NCI-H187 treated with DMSO at 0.1 percent for 48 hours (cell line): ENCODE data around the gene DCTN3.

ENCODE experiments used
- DNase-seq: peaks from one replicate; lab custom pipeline; 2025; lab: John Stamatoyannopoulos, UW

Gene DCTN3

DNA sequence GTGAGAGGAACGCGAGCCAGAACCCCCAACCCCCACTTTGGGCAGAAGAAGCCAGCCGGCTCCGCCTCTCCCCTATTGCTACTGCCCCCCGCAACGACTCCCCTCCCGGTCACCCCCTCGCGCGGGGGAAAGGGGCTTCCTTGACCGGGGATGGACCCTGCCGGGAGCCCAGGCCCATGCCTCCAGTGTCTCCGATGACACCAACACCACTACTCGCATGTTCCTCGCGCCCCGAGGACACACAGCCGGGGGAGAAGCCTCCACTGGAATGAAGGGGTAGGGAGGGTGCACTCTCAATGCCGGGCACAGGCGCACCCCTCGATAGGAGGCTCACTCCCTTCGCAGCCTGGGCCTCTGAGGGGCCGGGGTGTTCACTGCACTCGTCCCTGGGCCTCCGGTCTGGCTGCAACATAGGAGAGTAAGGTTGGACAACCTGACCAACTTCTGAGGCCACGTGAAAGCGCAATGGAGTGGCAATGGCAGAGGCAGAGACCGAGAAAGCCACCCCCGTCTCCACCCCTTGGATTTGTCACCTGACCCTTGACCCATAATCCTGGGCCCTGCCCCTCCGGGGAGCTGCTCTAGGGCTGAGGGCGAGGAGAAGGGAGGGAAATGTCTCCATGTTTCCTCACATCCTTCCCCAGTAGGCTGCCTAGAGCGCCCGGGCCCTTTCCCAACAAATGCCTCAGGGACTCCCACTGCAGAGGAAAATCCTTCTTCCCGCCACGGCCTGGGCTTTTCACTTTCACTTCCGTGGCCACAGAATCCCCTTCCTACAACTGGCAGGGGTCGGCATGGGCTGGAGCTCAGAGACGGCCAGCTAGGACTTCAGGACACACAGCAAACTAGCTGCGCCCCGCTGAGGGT is 29.7 kb downstream of the DCTN3 start:
- DNase-seq: no peak

DNA sequence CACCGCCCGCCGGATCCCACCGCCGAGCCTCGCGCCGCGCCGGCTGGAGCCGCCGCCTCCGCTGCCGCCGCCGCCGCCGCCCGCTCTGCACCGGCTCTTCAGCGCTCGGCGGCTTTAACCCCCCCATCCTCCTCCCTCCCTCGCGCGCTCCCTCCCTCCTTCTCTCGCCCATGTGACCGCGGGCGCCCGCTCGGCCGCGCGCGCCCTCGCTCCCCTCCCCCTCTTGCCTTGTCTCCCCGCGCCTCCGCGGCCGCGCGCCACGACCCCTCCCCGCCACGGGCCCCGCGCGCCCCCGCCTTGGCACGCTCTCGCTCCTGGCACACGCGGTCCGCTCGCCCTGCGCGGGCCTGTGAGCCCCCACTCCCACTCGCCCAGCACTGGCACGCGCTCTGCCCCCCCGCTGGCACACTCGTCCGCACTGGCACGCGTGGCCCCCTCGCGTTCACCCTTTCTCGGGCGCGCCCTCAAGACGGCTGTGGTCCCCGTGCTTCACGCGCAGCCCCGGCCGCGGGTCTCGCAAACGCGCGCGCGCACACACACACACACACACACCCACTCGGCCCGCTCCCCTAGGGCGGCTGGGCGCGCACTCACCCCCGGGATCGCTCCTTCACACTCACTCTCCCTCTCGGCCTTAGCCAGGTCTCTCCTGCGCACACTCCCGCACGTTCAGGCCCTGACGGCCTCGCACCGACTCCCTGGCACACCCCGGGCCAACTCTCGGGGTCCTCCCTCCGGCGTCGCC is 30.5 kb downstream of the DCTN3 start, which contains the start of gene CNTFR:
Gene CNTFR (minus strand): TSS at position 89 of the 745 bp plus-strand sequence. CDS start 20,743 bp downstream, outside the sequence.
- no peak for DNase-seq

DNA sequence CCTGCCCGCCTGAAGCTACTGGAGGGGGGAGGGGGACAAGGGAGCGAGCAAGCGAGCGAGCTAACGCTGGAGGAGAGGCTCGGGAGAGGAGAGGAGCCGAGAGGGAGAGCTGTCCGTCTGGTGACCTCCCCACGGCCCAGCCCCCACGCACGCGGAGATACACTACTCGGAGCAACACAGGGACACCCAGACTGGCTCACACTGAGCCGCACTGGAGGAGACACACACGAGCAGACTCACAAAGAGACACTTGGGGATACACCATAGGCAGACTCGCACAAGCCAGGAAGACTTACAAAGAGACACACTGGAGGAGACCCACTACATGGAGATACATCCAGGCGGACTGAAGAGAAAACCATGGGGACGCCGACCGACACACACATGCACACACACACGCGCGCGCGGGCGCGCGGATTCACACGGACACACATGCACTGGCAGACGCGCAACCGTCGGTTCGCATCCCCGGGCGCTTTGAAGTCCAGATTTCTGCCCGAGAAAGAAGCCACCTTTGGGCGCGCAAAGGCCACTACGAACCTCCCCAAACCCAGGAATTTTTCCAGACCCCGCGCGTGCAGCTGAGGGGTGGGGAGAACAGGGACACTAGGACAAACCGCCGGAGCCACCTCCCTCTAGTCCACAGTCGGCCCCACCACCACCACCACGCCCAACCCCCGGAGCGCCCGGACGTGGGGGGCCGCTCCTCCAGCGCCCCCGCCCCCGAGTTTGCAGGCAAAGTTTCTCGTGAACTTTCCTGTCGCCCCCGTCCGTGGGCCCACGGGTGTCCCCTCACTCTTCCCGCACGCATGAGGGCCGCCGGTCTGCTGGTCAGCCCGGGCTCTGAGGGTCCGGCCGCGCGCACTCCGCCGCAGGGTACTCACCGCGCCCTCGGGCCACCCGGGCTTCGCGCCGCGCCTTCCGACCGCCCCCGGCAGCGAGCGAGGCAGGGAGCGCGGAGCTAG is 31.3 kb downstream of the DCTN3 start:
- DNase-seq: no peak

GRCh38 chr9:34587271-34587670 is 33.0 kb downstream of the DCTN3 start:
- no peak for DNase-seq

DNA sequence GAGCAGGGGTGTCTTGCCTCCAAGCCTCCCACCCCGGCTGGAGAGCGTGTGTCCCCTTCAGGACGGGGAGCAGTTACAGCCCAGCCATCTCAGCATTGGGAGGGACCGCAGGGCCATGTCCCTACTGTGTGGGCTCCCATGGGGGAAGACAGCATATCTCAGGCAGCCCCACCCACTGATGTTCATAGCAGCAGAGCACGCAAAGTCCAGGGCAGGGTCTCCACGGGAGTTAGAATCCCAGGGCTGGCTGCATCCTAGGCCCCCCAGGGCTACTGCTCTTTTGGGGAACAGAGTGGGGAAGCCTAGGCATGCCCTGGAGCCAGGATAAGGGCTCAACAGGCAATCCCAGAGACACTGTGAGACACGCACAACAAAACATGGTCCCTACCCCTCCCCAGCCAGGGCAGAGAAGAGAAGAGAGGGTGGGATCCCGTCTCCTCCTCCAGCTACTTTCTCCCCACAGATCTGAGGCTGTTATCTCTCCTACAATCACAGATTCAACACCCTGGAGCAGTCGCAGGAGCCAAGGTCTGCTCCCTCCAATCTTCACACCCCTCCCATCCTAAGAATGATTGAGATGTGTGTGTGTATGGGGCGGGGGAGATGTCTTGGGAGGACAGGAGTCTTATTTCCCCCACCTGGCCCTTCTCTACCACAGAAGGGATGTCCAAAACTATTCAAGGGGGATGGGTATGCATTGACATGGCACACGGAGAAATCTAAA is 34.2 kb downstream of the DCTN3 start:
- DNase-seq: no peak

DNA sequence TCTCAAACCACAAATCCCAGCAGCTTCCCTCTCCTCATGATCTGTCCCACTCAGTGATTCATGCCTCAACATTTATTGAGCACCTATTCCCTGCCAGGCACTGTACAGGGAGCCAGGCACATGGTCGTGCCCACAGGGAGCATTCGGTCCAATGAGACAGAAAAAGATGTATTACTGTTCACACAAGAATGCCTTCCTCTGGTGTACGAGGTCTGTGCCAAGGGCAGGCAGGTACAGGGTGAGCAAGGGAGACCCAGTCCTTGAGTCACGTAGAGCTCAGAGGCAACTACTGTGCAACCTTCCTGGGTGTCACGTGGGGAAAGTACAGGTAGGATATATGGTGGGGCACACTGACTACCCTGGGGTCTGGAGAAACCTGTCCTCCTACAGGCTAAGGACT is 35.3 kb downstream of the DCTN3 start:
- DNase-seq: no peak

DNA sequence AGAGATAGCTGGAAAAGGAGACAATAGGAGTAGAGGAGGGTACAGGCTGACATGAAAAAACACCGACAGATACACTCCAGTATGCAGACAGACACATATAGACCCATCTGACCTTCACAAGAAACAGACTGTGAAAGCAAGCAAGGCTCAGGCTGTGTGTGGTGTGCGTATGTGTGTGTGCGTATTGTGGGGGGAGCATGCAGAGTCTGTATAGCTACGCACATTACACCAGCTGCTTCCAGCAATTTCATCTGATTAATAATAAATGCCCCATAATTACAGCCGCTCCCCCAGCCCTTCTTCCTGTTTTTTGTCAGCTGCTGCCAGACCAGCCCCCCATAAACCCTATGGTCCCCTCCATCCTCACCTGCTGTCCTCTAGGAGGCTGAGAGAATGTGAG is 37.5 kb downstream of the DCTN3 start:
- DNase-seq: no peak

DNA sequence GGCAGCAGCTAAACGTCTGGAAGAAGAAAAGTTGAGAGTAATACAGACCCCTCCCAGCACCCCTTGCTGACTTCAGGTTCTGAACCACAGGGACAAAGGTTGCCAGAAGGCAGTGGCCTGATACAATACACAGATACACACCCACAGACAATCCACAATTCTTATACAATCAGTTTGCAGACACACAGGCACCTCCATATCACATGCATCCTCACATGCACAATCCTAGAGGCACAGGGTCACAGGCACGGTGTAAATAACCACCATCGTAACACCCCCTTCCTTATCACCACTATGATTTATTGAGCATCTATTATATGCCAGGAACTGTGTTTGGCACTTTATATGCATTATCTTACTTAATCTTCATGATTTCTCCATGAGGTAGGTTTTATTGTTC is 39.0 kb downstream of the DCTN3 start:
- DNase-seq: no peak

DNA sequence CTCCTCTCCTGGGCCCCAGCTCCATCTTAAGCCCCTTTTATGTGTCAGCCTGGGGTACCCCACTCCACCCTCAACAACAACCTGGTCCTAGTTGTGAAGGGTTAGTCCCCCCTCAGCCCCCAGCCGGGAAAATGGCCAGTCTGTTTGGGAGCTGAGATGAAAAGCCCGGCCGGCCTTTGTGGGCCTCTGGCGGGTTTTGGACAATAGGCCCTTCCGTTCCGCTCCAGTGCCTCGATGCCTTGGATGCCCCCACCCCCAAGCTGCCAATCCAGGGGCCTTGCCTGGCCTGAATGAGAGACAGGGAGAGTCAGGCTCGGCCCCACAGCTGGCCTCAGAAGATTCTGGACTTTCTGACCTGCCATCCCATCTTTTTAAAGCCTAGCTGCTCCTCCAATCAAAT is 39.9 kb downstream of the DCTN3 start:
- DNase-seq: no peak

DNA sequence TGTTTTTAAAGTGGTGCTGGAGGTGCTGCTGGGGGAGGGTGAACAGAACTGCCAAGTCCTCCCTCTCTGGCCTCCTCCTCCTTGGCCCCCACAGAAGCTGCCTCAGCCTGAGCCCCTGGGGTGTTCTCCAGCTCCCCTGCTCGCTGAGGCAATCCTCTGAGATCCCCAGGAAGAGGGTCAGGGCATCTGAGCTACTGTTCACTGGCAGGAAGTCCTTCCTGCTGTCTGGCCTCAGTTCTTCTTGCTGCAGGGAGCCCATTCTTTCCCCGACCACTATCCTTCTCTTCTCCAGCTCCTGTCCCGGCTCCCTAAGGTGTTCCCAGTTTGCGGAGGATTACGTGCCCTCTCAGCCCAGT is 40.5 kb downstream of the DCTN3 start:
- DNase-seq: no peak

DNA sequence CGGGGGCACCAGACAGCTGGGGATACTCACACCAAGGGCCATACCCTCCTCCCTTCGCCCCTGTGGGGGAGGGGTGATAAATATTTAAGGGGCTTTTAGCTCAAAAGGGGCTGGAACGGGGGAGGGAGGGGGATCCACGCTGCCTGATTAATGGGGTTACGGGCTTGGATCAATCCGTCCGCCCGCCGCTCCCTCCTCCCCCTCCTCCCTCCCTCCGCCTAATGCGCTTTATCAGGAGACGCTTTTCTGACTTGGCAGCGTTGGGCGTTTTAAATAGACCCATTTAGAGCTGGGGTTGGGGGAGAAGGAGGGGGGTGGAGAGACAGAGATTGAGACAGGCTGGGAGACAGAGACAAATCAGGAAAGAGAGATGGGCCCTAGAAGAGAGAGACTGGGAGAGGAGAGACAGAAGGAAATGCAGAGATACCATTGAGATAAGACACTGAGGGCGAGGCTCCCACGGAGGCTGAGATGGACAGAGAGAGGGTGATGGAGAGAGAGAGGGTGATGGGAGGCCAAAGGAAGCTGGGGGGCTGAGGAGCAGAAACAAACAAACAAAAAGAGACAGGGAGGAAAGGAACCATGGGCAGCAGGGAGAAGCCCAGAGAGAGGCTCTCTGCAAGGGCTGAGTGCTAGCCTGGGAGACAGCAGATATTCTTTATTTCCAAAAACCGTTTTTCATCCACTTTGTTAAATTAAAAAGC is 41.0 kb downstream of the DCTN3 start:
- DNase-seq: no peak

GRCh38 chr9:34578241-34579103 is 41.8 kb downstream of the DCTN3 start:
- DNase-seq: no peak

DNA sequence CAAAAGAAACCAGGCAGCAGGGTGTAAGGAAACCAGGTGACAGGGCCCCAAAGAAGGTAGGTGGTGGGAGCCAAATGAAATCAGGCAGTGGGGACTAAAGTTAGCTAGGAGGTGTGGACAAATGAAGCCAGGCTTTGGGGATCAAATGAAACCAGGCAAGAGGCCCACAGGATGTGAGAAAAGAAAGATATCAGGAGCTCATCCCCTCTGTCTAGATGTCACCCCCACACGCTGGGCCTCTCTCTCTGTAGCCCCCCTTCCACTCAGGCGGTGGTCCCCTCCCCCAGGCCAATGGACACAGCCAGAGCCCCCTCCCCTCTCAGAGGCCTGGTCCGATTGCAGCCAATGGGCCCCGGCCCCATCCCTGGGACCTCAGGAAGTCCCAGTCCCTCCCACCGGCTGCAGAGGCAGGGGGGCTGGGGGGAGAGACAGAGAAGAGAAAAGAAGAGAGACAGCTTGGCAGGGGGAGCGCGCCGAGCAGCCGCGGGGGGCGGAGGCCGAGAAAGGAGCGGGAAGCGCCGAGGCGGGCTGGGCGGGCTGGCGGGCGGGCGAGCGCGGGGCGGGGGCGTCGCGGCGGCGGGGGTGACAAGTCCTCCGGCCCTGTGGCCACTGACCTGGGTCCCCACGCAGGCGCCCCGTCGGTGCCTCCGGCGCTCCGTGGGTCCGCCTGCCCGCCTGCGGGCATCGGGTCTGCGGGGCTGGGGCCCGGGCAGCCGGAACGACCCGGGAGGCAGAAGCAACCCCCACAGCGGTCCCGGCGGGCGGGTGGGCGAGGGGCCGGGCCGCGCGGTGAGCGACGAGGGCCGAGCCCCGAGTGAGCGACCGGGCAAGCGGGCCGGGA is 42.7 kb downstream of the DCTN3 start:
- no peak for DNase-seq

- no peak for DNase-seq
Measured at GRCh38 chr9:34576597-34577399, 43.5 kb downstream of the DCTN3 start.

GRCh38 chr9:34575862-34576596 is 44.3 kb downstream of the DCTN3 start:
- no peak for DNase-seq

- DNase-seq: no peak
Measured at GRCh38 chr9:34575241-34575640, 45.1 kb downstream of the DCTN3 start.

DNA sequence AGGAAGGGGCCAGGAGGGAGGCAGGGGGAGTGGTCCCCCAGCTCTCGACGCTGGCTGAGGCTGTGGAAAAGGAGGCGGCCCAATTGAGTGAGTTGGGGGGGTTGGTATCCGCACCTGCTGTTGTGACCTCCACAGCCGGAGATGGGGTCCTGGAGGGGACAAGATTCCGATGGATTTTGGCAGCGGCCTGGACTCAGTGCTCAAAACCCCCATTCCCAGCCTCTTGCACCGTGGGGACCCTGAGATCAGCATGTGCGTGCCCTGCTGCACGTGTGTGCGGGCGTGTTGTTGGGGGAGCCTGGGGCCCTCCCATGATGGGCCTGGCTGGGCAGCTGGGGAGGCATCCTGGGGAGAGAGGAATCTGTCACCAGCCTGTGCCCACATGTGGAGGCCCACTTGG is 45.7 kb downstream of the DCTN3 start:
- DNase-seq: no peak
